ENCODE measurements around the gene DSCAML1.

DNA sequence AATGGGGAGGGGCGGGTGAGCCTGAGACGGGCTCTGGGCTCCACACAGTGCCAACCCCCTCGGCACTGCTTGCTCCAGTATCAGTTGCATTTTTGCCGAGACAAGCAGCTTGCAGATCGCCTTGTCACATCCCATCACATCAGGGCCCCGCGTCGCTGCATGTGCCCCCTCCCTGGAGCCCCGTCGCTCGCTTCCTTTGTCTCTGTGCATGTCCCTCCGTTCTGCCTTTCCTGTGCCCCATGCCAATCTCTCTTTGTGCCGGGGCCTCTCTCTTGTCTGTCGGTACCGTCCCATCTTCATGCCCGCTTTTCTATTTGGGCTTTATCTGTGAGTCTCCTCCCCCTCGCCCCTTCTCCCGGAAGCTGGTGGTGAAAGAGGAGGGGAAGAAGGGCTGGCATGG lies 267.2 kb downstream of the DSCAML1 start:
- TF ChIP-seq POLR2A (IDR thresholded peaks at IDR 0.05; ENCODE audit: control extremely low read depth in 1 of 2, low read depth in 2 of 2, low read length in 2 of 2) (no peak), CTCF (IDR thresholded peaks at IDR 0.05; ENCODE audit: control extremely low read depth in 1 of 3, insufficient read depth in 1 of 3, low read depth in 1 of 3, low read length in 3 of 3) (no peak), USF2 (IDR thresholded peaks at IDR 0.05; ENCODE audit: low read length) (no peak), EGR1 (IDR thresholded peaks at IDR 0.05; ENCODE audit: borderline replicate concordance, low read depth, low read length) (no peak), POLR2AphosphoS5 (IDR thresholded peaks at IDR 0.05; ENCODE audit: low read depth, low read length) (no peak), ATF2 (IDR thresholded peaks at IDR 0.05; ENCODE audit: low read length) (no peak), ASH2L (IDR thresholded peaks at IDR 0.05; ENCODE audit: low read length) (no peak), RAD21 (IDR thresholded peaks at IDR 0.05 in 1 of 2, conservative IDR thresholded peaks at IDR 0.05 in 1 of 2; ENCODE audit: low read depth in 2 of 2, low read length in 2 of 2) (no peak), EZH2 (IDR thresholded peaks at IDR 0.05; ENCODE audit: low read depth, low read length, severe bottlenecking) (no peak), SP1 (IDR thresholded peaks at IDR 0.05; ENCODE audit: low read depth, low read length) (no peak)

Data from H1 (cell line).